Osteocyte (in vitro differentiated cells): ENCODE measurements around the gene ERCC3. TPM values are rescaled to one million over a fixed set of nuclear protein-coding genes. Genes with fewer than 3 reads are reported as not detected.

Source experiments
- DNase-seq: peaks from one replicate; pipeline ENCODE4 v3.0.0; 2021; ENCODE audit warnings: mixed read lengths; ENCODE audit not compliant: unreplicated experiment; ENCODE audit errors: extremely low spot score
- H3K27ac Mint-ChIP-seq: one replicate; pipeline ENCODE4 v1.8.0; 2021; ENCODE audit warnings: mild to moderate bottlenecking, mixed read lengths; ENCODE audit not compliant: unreplicated experiment
- H3K27me3 Mint-ChIP-seq: one replicate; pipeline ENCODE4 v1.8.0; 2021; ENCODE audit warnings: mixed read lengths; ENCODE audit not compliant: unreplicated experiment
- H3K36me3 Mint-ChIP-seq: one replicate; pipeline ENCODE4 v1.8.0; 2021; ENCODE audit warnings: mixed read lengths; ENCODE audit not compliant: unreplicated experiment
- H3K4me1 Mint-ChIP-seq: one replicate; pipeline ENCODE4 v1.8.0; 2021; ENCODE audit warnings: mixed read lengths; ENCODE audit not compliant: unreplicated experiment
- H3K4me3 Mint-ChIP-seq: one replicate; pipeline ENCODE4 v1.8.0; 2021; ENCODE audit warnings: mild to moderate bottlenecking, moderate library complexity, mixed read lengths; ENCODE audit not compliant: unreplicated experiment
- H3K9me3 Mint-ChIP-seq: one replicate; pipeline ENCODE4 v1.8.0; 2021; ENCODE audit warnings: mixed read lengths; ENCODE audit not compliant: unreplicated experiment
- total RNA-seq: library from RNA; stranded (reverse); gene quantifications from 2 replicates; pipeline ENCODE4 v1.2.1, GENCODE V29; 2021
- TF ChIP-seq, protein P1 (sequence below): fragments of 200-600 bp; sonication (generic); IDR thresholded peaks from 2 replicates; pipeline ENCODE4 v1.5.0; 2021; ENCODE audit warnings: antibody characterized with exemption, mild to moderate bottlenecking, moderate library complexity

The ERCC3 gene
- total RNA-seq, 1 donor from 2014 or later = 50.3 TPM

DNA sequence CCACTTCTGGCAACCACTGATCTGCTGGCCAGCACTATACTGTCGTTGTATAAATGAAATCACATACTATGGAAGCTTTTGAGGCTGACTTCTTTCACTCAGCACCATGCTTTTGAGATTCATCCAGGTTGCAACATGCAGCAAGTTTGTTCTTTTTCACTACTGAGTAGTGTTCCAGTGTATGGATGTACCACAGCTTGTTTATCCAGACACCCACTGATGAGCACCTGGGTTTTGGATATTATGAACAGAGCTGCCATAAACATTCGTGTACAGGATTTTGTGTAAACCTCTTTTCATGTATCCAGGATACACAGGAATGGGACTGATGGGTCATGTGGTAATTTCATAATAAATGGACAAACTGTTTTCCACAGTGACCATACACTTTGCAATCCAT, 10.7 kb downstream of the ERCC3 start:
- H3K36me3 Mint-ChIP-seq = peaks cover 72% of the 10 kb centered on the region
- H3K9me3 Mint-ChIP-seq = peaks cover 12% of the 10 kb centered on the region
- TF ChIP-seq, protein P1, sequence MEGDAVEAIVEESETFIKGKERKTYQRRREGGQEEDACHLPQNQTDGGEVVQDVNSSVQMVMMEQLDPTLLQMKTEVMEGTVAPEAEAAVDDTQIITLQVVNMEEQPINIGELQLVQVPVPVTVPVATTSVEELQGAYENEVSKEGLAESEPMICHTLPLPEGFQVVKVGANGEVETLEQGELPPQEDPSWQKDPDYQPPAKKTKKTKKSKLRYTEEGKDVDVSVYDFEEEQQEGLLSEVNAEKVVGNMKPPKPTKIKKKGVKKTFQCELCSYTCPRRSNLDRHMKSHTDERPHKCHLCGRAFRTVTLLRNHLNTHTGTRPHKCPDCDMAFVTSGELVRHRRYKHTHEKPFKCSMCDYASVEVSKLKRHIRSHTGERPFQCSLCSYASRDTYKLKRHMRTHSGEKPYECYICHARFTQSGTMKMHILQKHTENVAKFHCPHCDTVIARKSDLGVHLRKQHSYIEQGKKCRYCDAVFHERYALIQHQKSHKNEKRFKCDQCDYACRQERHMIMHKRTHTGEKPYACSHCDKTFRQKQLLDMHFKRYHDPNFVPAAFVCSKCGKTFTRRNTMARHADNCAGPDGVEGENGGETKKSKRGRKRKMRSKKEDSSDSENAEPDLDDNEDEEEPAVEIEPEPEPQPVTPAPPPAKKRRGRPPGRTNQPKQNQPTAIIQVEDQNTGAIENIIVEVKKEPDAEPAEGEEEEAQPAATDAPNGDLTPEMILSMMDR = no peak
- peaks cover 2% of the 10 kb centered on the region for H3K4me1 Mint-ChIP-seq
- H3K27me3 Mint-ChIP-seq = no peaks in the 10 kb centered on the region
- no peak for DNase-seq
- no peak overlapping the region for H3K4me3 Mint-ChIP-seq
- no peak overlapping the region for H3K27ac Mint-ChIP-seq

DNA sequence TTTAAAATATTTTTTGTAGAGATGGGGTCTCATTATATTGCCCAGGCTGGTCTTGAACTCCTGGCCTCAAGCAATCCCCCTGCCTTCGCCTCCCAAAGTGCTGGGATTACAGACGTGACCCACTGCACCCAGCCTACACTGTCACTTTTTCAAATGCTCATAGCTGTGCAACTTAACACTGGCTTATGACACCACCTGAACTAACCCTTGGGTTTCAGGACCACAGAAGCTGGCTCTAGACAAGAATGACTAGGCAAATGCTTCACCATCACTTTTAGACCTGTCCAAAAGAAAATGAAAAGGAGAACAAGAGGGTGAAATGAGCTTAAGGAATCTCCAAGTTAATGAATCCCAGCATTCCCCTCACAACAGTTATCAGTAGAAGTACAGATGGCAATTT, 13.3 kb downstream of the ERCC3 start:
- Mint-ChIP-seq H3K4me3 (no peak overlapping the region), H3K9me3 (peaks cover 12% of the 10 kb centered on the region), H3K4me1 (peaks cover 2% of the 10 kb centered on the region), H3K36me3 (peaks cover 74% of the 10 kb centered on the region), H3K27ac (no peak overlapping the region), H3K27me3 (no peaks in the 10 kb centered on the region)
- no peak for DNase-seq
- TF ChIP-seq, protein P1 = no peak

DNA sequence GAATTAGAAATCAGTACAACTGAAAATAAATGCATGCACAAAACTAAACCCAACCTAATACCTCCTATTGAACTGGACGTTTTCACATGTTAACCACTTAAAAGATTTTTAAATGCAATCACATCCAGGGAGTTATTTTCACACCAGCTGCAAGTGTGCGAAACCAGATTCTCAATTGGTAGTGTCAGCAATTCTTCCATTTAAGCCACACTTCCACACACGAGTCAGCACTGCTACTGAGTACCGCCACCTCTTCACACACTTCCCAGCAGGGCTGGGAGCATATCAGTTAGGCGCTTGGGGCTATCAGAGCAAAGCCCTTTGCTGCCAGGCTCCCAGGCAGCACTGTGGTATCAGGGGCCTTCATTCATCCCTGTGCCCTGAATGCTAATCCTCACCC, 14.2 kb downstream of the ERCC3 start:
- TF ChIP-seq, protein P1 = no peak
- Mint-ChIP-seq H3K27ac (no peak overlapping the region), H3K36me3 (peaks cover 75% of the 10 kb centered on the region), H3K4me1 (peaks cover 2% of the 10 kb centered on the region), H3K9me3 (peaks cover 12% of the 10 kb centered on the region), H3K27me3 (no peaks in the 10 kb centered on the region), H3K4me3 (no peak overlapping the region)
- DNase-seq = no peak

DNA sequence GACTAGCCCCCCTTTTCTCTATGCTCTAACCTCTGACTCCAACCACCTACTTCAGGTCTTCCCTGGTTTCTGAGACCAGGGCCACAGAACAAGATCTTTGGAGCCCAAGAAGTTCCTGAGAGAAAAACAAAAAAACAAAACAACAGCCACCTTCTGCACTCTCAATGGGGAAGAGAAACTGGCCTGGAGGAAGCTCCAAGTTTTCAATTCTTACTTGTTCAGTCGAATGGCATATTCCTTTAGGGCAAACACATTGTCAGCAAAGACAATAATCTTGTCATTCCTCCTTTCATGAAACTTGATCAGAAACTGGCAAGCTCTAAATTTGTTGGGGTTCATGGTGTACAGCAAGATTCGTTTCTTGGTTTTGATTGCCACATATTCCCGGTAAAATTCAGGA, 15.0 kb downstream of the ERCC3 start:
- peaks cover 69% of the 10 kb centered on the region for H3K36me3 Mint-ChIP-seq
- no peak overlapping the region for H3K4me3 Mint-ChIP-seq
- H3K27ac Mint-ChIP-seq = no peak overlapping the region
- peaks cover 2% of the 10 kb centered on the region for H3K4me1 Mint-ChIP-seq
- DNase-seq = no peak
- TF ChIP-seq, protein P1 = no peak
- H3K9me3 Mint-ChIP-seq = peaks cover 5% of the 10 kb centered on the region
- no peaks in the 10 kb centered on the region for H3K27me3 Mint-ChIP-seq

DNA sequence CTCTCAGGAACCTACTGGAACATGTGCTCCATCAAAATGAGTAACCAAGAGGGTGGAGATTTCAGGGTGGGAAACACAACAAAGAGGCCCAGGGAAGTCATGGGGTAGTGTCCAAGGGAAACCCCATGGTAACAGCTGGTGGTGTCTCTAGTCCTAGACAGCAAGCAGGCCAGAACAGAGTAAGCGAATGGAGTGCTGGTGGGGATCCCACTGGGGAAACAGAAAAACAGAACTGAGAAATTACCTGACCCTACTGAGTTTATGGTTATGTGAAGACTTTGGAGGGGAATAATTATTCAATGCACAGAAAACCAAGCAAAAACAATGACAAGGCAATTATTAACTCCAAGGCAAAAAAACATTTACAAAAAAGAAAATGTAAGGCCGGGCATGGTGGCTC, 16.9 kb downstream of the ERCC3 start:
- no peaks in the 10 kb centered on the region for H3K27me3 Mint-ChIP-seq
- H3K36me3 Mint-ChIP-seq = peaks cover 64% of the 10 kb centered on the region
- H3K4me1 Mint-ChIP-seq = no peaks in the 10 kb centered on the region
- TF ChIP-seq, protein P1 = no peak
- H3K9me3 Mint-ChIP-seq = no peaks in the 10 kb centered on the region
- H3K27ac Mint-ChIP-seq = no peak overlapping the region
- peak; percentile 11 for DNase-seq
- no peak overlapping the region for H3K4me3 Mint-ChIP-seq
